ENCODE measurements around the gene NANOS2. TPM values are rescaled to one million over a fixed set of nuclear protein-coding genes. Genes with fewer than 3 reads are reported as not detected.
A peak's percentile ranks its signal among the peaks of the same experiment; 100 is the strongest.

The NANOS2 gene
- total and polyA plus RNA-seq, 9 of the 15 experiments (the other 6 are each of a cell fraction or from before 2014, with no cell fraction given), result not detected

- TF ChIP-seq ZNF282 (CRISPR knock-in tag; IDR thresholded peaks at IDR 0.05) (no peak), ZNF197 (CRISPR knock-in tag; IDR thresholded peaks at IDR 0.05; ENCODE audit: low read depth) (no peak), ZNF766 (CRISPR knock-in tag; conservative IDR thresholded peaks at IDR 0.05) (no peak), ZNF655 (CRISPR knock-in tag; IDR thresholded peaks at IDR 0.05) (no peak), E2F6 (IDR thresholded peaks at IDR 0.05; ENCODE audit: borderline replicate concordance in 1 of 2, extremely low read depth in 1 of 2, insufficient read depth in 1 of 2, insufficient read length in 1 of 2, low read depth in 1 of 2, low read length in 1 of 2, poor library complexity in 1 of 2, severe bottlenecking in 1 of 2) (peak in 1 of 2 experiments; percentile 50), MTA2 (IDR thresholded peaks at IDR 0.05; ENCODE audit: low read depth) (no peak), L3MBTL2 (IDR thresholded peaks at IDR 0.05) (peak; percentile 65), MYNN (IDR thresholded peaks at IDR 0.05) (peak; percentile 58), MYNN (CRISPR knock-in tag; IDR thresholded peaks at IDR 0.05) (no peak), ZNF436 (CRISPR knock-in tag; IDR thresholded peaks at IDR 0.05) (no peak), RFX5 (IDR thresholded peaks at IDR 0.05; ENCODE audit: low read depth, low read length) (no peak), SAFB2 (IDR thresholded peaks at IDR 0.05; ENCODE audit: borderline replicate concordance, low read depth, low read length, severe bottlenecking) (no peak), SMC3 (conservative IDR thresholded peaks at IDR 0.05; ENCODE audit: insufficient read depth, low read depth, low read length) (peak; percentile 99), CTCF (IDR thresholded peaks at IDR 0.05 in 2 of 3, conservative IDR thresholded peaks at IDR 0.05 in 1 of 3; ENCODE audit: insufficient read depth in 2 of 3, low read depth in 1 of 3, low read length in 3 of 3) (peak; percentile 99 to 100 (median 99)), HMG20B (CRISPR knock-in tag; IDR thresholded peaks at IDR 0.05) (no peak), SIX5 (IDR thresholded peaks at IDR 0.05; ENCODE audit: borderline replicate concordance in 1 of 2, insufficient read depth in 1 of 2, low read depth in 1 of 2, low read length in 2 of 2) (no peak)
- TF ChIP-seq, protein P1, sequence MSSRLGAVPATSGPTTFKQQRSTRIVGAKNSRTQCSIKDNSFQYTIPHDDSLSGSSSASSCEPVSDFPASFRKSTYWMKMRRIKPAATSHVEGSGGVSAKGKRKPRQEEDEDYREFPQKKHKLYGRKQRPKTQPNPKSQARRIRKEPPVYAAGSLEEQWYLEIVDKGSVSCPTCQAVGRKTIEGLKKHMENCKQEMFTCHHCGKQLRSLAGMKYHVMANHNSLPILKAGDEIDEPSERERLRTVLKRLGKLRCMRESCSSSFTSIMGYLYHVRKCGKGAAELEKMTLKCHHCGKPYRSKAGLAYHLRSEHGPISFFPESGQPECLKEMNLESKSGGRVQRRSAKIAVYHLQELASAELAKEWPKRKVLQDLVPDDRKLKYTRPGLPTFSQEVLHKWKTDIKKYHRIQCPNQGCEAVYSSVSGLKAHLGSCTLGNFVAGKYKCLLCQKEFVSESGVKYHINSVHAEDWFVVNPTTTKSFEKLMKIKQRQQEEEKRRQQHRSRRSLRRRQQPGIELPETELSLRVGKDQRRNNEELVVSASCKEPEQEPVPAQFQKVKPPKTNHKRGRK (tag; IDR thresholded peaks at IDR 0.05), result no peak
- TF ChIP-seq, protein P2, sequence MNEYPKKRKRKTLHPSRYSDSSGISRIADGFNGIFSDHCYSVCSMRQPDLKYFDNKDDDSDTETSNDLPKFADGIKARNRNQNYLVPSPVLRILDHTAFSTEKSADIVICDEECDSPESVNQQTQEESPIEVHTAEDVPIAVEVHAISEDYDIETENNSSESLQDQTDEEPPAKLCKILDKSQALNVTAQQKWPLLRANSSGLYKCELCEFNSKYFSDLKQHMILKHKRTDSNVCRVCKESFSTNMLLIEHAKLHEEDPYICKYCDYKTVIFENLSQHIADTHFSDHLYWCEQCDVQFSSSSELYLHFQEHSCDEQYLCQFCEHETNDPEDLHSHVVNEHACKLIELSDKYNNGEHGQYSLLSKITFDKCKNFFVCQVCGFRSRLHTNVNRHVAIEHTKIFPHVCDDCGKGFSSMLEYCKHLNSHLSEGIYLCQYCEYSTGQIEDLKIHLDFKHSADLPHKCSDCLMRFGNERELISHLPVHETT (CRISPR knock-in tag; conservative IDR thresholded peaks at IDR 0.05 in 1 of 2, IDR thresholded peaks at IDR 0.05 in 1 of 2), result peak in 1 of 2 experiments; percentile 21; a peak in 1 of 4 replicates
These were observed 31.7 kb downstream of the NANOS2 start (continued) for GRCh38 chr19:45882652-45883585.

All from K562 (cell line).